MV-4-11 (cell line): ENCODE data around the gene CENPQ.
"Not testable (repeated sequence)": the region's sequence is repeated elsewhere in the genome, so short reads cannot be mapped to it uniquely, and the experiment has no call there.

Experiments
- DNase-seq: peaks from one replicate; lab custom pipeline; 2025; lab: John Stamatoyannopoulos, UW

CENPQ gene

GRCh38 chr6:49462927-49463611 is at the start of gene CENPQ, which contains the start of gene MMUT:
TSS of gene CENPQ (plus strand) at chr6:49463370. CDS start at chr6:49470177, 6,807 bp downstream.
TSS of gene MMUT (minus strand) at chr6:49463253. CDS start at chr6:49459466, 3,787 bp downstream.
- DNase-seq: peak; percentile 90

DNA sequence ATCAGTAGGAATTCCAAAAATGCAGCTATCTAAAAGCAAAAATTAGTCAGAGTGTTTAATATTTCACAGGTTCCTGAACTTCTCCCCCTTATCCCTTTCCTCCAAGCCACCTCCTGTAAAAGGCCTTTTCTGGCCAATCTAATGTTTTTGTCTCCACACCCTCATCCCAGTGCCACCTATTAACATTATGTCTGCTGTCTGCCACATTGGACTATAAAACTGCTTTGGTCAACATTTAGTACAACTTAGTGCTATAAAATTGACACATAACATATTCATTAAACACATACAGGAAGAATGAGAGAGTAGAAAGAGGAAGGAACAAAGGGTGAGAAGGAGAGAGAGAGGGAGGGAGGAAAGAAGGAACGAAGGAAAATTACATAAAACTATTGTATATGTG is 47.8 kb upstream of the CENPQ start:
- no peak for DNase-seq

GRCh38 chr6:49416195-49416594 is 47.0 kb upstream of the CENPQ start:
- no peak for DNase-seq

- no peak for DNase-seq
These were observed 39.4 kb upstream of the CENPQ start for GRCh38 chr6:49423817-49424216.

- no peak for DNase-seq
These were observed 33.0 kb upstream of the CENPQ start for GRCh38 chr6:49430187-49430586.

DNA sequence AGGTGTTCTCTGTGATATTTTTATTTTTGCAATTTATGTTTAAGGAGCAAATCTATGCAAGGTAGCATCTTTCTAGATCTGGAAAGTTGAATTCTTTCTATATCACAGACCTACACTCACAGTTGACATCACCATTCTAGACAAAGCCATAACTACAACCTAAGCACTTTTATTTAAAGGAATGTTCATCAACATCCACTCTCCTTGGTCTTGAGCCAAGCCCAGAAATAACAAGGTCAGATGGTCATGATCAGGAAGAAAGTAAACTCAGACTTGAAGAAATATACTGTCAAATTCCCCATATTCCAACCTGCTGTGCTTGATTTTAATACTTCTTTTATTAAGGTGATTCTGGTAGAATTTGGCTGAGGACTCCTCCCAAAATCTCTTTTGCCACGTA is 32.3 kb upstream of the CENPQ start:
- no peak for DNase-seq

DNA sequence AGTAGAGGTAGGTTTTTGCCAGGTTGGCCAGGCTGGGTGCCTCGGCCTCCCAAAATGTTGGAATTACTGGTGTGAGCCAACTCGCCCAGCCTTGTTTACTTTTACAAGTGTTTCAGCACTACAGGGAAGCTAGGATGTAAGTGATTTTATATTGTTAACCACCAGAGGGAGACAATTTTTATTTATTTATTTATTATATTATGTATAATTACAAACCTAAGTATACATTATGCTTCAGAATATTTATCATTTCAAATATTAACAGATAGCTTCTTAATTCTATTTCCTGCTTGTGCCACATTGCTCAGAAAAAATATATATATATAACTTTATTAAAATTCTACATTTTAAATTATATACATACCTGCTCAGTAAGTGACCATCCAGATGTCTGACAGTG is 9.9 kb upstream of the CENPQ start:
- no peak for DNase-seq

GRCh38 chr6:49454787-49455709 is 8.1 kb upstream of the CENPQ start:
- no peak for DNase-seq

DNA sequence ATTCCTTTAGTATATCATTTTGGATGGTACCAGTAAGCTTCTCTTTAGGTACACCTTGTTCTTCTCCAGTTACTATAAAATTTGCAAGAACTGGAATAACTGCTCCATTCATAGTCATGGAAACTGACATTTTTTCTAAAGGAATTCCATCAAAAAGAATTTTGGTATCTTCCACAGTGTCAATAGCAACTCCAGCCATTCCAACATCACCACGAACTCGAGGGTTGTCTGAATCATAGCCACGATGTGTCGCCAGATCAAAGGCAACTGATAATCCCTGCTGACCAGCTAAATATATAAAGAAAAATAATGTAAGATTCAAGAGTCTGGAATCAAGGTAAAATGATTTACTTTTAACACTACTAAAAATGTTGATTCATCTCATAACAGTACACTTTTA is 5.4 kb upstream of the CENPQ start:
- no peak for DNase-seq

- no peak for DNase-seq
These were observed 1.1 kb upstream of the CENPQ start for GRCh38 chr6:49462071-49462470.

DNA sequence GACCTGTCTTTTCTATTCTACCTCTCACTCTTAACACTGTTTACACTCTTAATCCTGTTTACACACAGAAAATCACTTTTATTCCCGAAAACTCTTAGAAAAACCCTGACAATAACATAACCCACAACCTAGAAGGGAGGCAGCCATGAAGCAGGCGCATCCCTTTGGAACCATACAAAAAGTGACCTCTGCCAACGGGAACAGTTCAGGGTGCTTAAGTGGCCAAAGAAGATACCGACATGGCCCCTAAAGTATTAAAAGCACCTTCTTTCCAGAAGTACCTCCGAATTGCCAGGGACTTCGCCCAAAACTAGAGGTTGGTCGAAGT is 607 bp upstream of the CENPQ start:
- no peak for DNase-seq

- DNase-seq: no peak
These were observed 420 bp downstream of the CENPQ start for GRCh38 chr6:49463612-49463967.

DNA sequence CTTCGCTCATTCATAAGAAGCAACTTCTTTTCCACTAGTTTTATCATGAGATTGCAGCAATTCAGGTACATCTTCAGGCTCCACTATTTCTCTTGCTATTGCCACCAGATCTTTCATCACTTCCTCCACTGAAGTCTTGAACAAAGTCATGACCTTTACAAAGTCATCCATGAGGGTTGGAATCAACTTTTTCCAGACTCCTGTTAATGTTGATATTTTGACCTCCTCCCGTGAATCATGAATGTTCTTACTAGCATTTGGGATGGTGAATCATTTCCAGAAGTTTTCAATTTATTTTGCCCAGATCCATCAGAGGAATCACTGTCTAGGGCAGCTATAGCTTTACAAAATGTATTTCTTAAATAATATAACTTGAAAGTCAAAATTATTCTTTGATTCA is 1.5 kb downstream of the CENPQ start:
- no peak for DNase-seq

- DNase-seq: peak; percentile 81
These were observed 4.9 kb downstream of the CENPQ start for GRCh38 chr6:49468042-49468441.

- not testable (repeated sequence) for DNase-seq
These were observed 13.4 kb downstream of the CENPQ start for GRCh38 chr6:49476564-49476963.

DNA sequence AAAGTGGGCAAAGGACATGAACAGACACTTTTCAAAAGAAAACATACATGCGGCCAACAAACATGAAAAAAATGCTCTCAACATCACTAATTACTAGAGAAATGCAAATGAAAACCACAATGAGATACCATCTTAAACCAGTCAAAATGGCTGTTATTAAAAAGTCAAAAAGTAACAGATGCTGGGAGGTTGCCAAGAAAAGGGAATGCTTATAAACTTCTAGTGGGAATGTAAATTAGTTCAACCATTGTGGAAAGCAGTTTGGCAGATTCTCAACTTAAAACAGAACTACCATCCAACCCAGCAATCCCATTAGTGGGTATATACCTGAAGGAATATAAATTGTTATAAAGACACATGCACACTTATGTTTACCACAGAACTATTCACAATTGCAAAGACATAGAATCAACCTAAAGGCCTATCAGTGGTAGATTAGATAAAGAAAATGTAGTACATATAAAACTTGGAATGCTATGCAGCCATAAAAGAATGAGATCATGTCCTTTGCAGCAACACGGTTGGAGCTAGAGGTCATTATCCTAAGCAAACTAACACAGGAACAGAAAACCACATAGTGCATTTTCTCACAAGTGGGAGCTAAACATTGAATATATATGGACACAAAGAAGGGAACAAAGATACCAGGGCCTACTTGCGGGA is 16.3 kb downstream of the CENPQ start:
- no peak for DNase-seq

GRCh38 chr6:49481846-49482245 is 18.7 kb downstream of the CENPQ start:
- DNase-seq: not testable (repeated sequence)

DNA sequence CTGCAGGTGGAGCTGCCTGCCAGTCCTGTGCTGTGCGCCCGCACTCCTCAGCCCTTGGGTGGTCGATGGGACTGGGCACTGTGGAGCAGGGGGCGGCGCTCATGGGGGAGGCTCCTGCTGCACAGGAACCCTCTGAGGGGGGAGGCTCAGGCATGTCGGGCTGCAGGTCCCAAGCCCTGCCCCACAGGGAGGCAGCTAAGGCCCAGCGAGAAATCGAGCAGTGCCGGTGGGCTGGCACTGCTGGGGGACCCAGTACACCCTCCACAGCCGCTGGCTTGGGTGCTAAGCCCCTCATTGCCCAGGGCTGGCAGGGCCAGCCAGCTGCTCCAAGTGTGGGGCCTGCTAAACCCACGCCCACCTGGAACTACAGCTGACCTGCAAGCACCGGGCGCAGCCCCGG is 20.2 kb downstream of the CENPQ start:
- not testable (repeated sequence) for DNase-seq

- DNase-seq: no peak
These were observed 27.5 kb downstream of the CENPQ start for GRCh38 chr6:49490633-49491032.

DNA sequence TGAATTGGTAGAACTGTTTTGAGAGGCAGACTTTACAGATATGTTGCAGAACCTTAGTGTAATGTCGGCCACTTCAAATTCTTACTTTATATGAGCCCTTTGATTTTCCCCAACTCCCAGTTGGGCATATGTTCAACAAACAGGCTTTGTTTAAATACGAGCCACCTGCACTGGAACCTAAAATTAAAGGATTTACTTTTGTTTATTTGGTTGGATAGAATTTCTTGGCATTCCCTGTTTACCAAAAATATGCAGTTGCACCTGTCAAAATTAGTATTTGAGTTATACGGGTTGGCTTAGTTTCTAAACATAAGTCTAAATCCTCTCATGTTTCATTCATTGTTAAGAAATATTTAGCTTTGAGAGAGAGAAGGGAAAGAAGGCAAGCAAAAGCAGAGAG is 34.1 kb downstream of the CENPQ start:
- no peak for DNase-seq

- no peak for DNase-seq
These were observed 36.0 kb downstream of the CENPQ start for GRCh38 chr6:49499126-49499525.

- no peak for DNase-seq
These were observed 36.5 kb downstream of the CENPQ start, which contains the start of gene GLYATL3 for GRCh38 chr6:49499623-49500022. TSS of gene GLYATL3 (plus strand) at chr6:49499923. CDS start at chr6:49511991, 12,068 bp downstream.

- no peak for DNase-seq
These were observed 41.5 kb downstream of the CENPQ start for GRCh38 chr6:49504666-49505065.
